HG03565 (cell line): ENCODE measurements around the gene ZBED5.
"Not testable (repeated sequence)": the region's sequence is repeated elsewhere in the genome, so short reads cannot be mapped to it uniquely, and the experiment has no call there.

Experiments used
- ATAC-seq: cut with Tn5 transposase; IDR thresholded peaks from one replicate; pipeline ENCODE4 v1.9.1; 2021; ENCODE audit warnings: mild to moderate bottlenecking, moderate library complexity; ENCODE audit not compliant: unreplicated experiment

Gene ZBED5

DNA sequence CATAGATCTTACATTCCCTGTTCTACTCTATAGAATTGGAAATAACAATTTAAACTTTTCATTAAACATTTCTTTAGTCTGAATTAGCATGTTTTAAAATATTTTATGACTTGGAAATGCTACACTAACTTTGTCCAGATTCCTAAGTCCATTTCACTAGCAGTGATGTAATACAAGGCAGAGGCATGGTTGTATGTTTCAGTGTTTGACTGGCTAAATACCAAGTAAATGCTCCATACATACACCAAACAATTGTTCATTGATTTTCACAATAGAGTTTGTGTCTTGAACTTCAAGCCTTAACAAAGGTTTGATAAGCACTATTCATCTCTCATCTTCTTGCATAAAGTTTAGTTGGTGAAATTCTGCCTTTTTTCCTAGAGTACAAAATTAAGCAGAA is 13.5 kb downstream of the ZBED5 start:
- no peak for ATAC-seq

DNA sequence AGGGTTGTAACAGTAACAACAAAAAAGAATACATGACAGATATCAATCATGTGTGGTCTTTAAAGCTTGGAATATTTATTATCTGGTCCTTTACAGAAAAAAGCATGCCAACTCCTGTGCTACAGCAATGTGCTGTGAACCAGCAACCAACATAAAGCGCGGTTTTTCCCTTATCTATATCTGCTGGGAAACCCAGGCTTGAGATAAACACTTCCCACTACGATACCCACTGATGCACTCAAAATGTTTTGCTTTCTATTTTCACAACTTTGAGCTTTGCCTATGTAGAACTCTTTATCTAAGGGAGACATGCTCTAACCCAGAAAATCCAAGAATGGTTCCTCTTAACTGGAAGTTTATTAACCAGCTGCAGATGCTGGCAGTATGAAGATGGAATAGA is 19.0 kb downstream of the ZBED5 start:
- ATAC-seq, result no peak

DNA sequence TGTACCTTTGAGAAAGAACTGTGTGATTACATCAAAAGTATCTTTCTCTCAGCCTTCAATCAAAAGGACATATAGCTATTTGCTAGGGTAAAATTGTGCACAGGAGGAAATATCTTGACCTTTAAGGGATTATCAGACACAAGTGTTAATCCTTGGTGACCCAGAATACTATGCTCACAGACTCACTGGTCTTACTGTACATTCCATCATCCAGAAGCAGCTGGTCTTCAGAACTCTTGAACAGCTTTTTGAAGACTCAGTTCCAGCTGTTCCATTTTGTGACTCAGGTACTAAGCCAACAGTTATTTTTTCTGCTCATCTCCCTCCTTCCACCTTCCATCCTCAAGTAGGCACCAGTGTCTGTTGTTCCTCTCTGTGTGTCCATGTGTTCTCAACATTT is 19.8 kb downstream of the ZBED5 start:
- no peak for ATAC-seq

DNA sequence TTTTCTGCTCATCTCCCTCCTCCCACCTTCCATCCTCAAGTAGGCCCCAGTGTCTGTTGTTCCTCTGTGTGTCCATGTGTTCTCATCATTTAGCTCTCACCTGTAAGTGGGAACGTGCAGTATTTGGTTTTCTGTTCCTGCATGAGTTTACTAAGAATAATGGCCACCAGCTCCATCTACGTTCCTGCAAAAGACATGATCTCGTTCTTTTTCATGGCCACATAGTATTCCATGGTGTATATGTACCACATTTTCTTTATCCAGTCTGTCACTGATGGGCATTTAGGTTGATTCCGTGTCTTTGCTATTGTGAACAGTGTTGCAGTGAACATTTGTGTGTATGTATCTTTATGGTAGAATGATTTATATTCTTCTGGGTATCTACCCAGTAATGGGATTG is 21.0 kb downstream of the ZBED5 start:
- not testable (repeated sequence) for ATAC-seq

DNA sequence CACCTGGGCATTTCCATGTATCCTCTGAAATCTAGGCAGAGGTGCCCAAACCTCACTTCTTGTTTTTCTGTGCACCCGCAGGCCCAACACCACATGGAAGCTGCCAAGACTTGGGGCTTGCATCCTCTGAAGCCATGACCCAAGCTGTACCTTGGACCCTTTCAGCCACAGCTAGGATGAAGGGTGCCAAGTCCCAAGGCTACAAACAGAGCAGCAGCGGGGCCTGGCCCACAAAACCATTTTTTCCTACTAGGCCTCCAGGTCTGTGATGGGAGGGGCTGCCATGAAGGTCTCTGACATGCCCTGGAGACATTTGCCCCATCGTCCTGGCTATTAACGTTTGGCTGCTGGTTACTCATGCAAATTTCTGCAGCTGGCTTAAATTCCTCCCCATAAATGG is 28.7 kb downstream of the ZBED5 start:
- ATAC-seq, result no peak

DNA sequence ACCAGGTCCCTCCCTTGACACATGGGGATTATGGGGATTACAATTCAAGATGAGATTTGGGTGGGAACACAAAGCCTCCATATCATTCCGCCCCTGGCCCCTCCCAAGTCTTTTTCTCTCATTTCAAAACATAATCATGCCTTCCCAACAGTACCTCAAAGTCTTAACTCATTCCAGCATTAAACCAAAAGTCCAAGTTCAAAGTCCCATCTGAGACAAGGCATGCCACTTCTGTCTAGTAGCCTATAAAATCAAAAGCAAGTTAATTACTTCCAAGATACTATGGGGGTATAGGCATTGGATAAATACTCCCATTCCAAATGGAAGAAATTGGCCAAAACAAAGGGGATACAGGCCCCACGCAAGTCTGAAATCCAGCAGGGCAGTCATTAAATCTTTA is 29.5 kb downstream of the ZBED5 start:
- ATAC-seq, result no peak

DNA sequence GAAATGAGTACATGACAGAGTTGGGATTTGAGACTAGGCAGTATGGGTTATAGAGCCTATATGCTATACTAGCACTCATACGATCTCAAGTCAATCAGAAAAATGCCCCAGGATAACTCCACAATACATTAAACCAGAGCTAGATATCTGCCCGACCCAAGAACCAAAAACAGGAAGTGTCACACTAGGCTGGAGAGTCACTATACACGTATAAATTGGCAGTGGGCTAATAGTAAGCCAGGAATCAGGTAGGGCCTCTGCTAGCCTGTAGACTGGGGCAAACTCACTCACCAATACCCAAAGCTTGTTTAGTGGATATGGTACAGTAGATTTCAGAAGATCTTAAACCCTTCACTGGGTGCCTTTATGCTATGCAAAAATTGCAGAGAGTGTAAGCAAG is 33.0 kb downstream of the ZBED5 start:
- ATAC-seq, result no peak

DNA sequence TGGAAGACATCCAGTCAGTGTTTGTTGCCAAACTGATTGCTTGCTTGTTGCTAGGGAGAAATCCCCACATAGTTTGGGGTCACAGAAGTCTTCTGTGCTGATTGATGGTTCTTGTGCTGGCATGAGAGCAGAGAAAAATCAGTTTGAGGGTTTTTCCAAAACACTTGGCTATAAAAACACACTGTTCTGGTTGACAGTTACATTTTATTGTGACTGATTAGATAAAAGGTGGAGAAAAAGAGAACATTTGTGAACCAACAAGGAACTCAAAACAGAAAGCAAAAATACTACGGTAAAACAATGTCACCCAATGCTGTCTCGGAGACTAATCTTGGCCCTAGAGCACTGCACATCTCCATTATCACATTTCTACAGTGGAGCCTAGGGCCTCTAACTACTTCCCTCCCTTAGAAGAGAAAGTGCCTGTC is 34.7 kb downstream of the ZBED5 start:
- no peak for ATAC-seq

DNA sequence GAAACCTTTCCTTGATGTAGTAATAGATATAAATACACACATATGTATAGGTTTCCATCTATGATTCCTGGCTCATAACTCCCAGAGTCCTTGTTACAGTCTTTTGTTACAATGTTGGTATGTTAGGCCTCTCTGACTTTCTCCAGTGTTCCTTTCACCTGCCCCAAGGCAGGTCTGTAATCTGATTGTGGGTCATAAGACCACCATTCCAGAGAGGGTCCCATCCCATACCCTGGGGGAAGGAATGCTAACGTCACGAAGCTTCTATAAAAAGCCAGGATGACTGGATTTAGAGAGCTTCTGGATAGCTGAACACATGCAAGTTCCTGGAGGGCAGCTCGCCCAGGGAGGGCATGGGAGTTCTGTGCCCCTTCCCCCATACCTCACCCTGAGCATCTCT is 35.4 kb downstream of the ZBED5 start:
- not testable (repeated sequence) for ATAC-seq

DNA sequence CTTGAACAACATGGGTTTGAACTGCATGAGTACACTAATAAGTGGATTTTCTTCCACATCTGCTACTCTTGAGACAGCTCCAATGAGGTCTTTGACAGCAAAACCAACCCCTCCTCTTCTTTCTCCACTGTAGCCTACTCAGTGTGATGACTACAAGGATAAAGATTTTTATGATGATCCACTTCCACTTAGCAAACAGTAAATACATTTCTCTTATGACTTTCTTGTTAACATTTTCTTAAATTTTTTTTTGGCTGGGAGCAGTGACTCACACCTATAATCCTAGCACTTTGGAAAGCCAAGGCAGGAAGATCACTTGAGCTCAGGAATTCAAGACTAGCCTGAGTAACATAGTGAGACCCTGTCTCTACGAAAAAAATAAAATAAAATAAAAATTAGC is 39.3 kb downstream of the ZBED5 start:
- no peak for ATAC-seq

DNA sequence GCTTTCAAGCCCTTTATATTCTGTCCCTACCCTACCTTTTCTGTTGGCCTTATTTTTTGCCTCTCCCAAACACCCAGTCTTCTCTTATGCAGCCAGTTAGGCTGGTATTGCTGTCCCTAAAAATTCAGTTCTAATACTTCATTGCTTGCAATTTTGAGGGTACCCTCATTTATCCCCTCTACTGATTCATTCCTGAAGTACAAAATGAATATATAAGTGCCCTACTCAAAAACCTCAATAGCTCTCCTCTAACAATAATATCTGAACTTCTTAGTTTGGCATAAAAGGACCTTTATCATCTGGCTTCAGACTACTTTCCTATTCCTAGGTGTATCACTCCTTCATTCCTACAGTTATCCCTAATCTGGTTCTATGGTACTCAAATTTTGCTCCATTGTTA is 43.9 kb downstream of the ZBED5 start:
- no peak for ATAC-seq

DNA sequence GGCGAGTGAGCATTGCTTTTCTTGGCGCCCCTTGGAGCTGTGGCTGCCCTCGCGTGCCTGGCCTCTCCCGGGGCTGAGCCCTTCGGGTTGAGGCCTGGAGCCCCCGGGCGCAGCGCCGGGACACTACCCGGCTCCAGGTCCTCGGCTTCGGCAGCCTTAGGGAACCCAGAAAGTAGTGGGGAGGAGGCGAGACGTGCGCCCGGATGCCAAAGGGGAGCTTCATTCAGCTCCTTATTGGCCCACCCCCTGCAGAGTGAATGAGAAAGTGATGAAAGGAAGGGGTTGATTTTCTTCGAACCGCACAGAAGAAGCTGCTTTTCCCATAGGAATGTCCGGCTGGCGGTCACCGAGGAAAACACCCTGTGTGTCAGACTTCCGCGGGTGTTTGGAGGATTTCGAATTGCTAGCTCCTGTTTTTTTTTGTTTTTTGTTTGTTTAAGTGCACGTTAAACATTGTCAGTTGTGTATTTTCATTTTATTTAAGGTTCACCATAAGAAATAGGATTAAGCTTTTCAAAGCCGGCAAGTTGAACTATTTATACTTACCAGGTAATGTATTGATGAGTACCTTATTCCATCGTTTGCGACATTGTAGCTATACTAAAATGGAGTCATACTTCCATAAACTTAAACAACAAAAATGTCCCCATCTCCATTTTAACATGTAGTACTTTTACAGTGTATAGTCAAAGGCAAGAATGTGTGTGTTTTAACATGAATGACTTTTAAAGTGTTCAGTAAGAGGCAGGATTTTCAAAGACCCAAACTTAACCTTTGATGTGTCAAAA is 48.3 kb downstream of the ZBED5 start:
- peak; percentile 5 for ATAC-seq

DNA sequence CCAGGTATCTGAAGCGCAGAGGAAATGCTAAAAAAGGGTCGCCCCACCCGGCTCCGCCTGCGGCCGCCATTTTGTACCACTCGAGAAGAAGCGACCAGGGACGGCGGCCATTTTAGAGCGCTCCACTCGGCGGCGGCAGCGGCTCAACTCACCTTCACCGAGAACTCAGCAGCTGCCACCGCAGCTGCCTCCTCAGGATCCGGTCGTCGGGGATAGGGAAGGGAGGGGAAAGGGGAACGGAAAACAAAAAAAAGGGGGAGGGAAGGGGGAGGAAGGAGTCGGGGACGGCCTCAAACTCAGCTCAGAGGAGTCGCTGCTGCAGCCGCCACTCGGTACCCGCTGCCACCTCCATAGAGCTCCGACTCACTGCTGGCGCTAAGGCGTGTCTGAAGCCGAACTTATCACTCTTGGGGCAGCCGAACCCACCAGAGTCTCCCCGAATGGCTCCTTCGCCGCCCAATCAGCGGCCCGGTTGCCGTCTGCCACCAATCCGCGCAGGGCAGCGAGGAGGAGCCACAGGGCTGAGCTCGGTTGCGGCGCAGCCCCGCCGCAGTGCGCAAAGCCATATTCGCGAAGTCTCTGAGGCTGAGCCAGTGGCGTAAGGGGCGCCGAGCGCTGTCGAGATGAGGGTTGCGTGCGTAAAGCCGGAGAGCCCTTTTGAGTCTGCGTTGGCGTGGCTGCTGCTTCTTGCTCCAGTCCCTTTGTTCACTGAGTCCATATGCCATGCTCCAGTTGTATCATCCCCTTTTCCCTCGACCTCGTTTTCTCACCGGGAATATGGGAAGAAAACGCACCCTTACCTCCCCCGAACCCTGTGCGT is 49.1 kb downstream of the ZBED5 start, which contains the start of gene EIF4G2:
TSS of gene EIF4G2 (minus strand) at position 374 of the 820 bp plus-strand sequence.
- peak; percentile 95 for ATAC-seq

DNA sequence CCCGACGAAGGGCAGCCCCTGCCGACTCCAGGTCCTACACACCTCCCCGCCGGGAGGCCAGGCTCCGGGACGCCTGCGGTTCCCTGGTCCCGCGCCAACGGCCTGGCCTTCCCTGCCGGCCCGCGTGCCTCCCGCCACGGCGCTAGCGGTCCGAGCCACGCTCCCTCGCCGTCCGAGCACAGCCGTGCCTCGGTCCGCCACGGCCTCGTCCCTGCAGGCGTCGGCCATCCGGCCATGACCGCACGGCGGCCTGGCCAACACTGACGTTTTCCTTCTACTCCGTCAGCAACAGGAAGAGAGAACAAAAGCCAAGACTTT is 49.7 kb downstream of the ZBED5 start:
- no peak for ATAC-seq

DNA sequence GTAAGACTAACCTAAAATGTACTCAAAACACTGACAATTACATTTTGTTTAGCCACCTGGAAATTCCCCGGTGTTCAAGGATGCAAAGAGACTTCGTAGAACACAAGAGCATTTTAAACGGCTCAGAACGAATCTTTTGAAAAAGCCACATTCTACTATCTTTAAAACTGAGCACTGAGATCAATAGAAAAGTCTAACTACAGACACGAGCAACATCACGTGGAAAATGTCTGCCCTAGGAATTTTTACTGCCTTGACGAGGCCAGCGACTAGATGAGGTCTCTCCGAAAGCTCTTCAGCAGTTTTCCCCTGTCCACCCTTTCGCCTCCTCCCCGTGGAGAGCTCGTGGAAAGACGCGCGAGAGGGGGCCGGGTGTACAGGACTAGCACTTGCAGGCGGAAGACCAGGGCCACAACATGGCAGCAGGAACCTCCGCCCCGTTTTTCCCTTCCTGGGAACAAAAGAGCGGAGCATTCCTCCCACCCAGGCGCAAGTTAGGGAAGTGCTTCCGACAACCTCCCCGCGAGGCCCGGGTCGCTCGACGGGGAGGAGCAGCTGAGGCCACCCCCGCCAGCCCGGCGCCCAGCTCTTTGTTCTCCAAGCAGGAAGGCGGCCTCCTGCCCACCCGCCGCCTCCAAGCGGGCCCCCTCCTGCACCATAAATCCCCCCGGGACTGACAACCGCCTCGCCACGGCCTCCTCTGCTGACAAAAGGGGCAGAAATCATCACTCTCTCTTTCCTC is 50.2 kb downstream of the ZBED5 start:
- no peak for ATAC-seq

DNA sequence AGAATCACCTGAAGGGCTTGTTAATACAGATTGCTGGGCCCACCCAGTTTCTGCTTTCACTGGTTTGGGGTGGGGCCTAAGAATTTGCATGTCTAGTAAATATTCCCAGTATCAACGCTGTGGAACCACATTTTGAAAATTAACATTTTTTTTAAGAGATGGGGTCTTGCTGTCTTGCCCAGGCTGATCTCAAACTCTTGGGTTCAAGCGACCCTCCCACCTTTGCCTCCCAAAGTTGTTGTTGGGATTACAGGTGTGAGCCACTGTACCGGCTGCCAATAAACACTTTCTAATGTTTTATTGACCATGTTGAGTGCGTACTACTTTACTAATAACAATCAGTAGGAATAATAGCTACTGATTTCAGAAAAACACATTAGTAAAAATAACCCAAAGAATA is 51.6 kb downstream of the ZBED5 start:
- no peak for ATAC-seq

DNA sequence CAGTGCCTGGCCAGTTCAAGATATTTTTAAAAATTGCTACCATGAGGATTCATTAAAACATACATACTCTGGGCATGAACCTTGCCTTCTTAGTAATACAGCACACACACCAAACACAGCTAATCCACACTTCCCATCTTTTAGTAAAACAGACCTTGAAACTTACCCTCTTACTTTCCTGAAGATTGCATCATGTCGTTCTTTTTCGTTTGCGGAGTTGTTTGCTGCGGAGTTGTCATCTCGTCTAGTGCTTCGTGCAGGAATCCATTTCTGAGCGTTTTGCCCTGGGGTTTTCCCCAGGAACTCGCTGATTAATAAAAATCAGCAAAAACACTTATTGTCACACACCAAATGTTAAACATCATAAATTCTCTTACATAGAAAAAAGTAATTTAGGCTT is 52.1 kb downstream of the ZBED5 start:
- ATAC-seq, result no peak

DNA sequence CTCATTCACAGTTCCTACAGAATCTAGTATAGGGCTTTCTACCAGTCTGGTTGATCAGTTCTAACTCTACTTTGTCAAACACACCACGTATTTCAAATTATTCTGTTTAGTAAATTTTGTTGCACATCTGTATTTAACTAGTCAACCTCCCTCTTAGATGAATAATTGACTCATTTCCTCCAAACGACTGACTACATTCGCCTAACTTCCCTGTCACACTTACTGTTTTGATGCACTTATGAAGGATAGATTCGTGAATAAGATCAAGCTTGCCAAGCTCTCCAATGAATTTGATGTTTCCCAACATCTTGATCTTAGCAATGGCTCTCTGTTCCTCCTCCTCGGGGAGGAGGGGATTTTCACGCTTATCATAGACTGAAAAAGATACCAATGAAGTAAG is 54.2 kb downstream of the ZBED5 start:
- ATAC-seq, result no peak
